HL-60 (cell line): ENCODE results near the gene CPSF3.

Experiments used
- DNase-seq, 2 experiments: peaks; one replicate each; pipeline ENCODE4 v3.0.0-alpha.2; 2010 to 2020; ENCODE audit warnings: low read depth in 1 of 2, low spot score in 1 of 2
- H3K27ac ChIP-seq: fragments of 250-450 bp; sonication (Bioruptor Pico); replicated peaks from 2 replicates; pipeline ENCODE4 v1.5.1; 2020; ENCODE audit warnings: mild to moderate bottlenecking, moderate library complexity
- H3K27me3 ChIP-seq: fragments of 250-450 bp; sonication (Bioruptor Pico); 2 replicates; pipeline ENCODE4 v1.5.1; 2021; ENCODE audit warnings: mild to moderate bottlenecking, moderate library complexity; ENCODE audit not compliant: insufficient read depth, poor library complexity, severe bottlenecking
- H3K4me3 ChIP-seq: replicated peaks from 2 replicates; pipeline ENCODE4 v1.5.1; 2011; ENCODE audit warnings: mild to moderate bottlenecking, control low read depth, low read length; ENCODE audit not compliant: insufficient read depth
- CTCF ChIP-seq: IDR thresholded peaks from one replicate; pipeline ENCODE4 v1.5.1; 2011; ENCODE audit warnings: low read length, control low read depth, inconsistent platforms; ENCODE audit not compliant: insufficient read depth
- GABPA ChIP-seq: IDR thresholded peaks from 2 replicates; pipeline ENCODE4 v1.6.1; 2012; ENCODE audit warnings: low read depth
- POLR2AphosphoS5 ChIP-seq: IDR thresholded peaks from 2 replicates; pipeline ENCODE4 v1.6.1; 2012; ENCODE audit warnings: low read depth
- REST ChIP-seq: IDR thresholded peaks from 2 replicates; pipeline ENCODE4 v1.6.1; 2012; ENCODE audit warnings: low read depth; ENCODE audit not compliant: insufficient replicate concordance
- SPI1 ChIP-seq: IDR thresholded peaks from 2 replicates; pipeline ENCODE4 v1.6.1; 2012; ENCODE audit warnings: low read depth, mild to moderate bottlenecking, borderline replicate concordance

CPSF3 gene

GRCh38 chr2:9443526-9443925 lies 20.1 kb downstream of the CPSF3 start:
- Histone ChIP-seq H3K27ac (no peak overlapping the region), H3K27me3 (no peaks in the 10 kb centered on the region), H3K4me3 (no peak overlapping the region)
- DNase-seq = no peak
- no peak for TF ChIP-seq CTCF
- TF ChIP-seq SPI1 = no peak
- TF ChIP-seq REST = no peak

- no peak for TF ChIP-seq REST
- TF ChIP-seq CTCF = no peak
- TF ChIP-seq SPI1 = no peak
- no peak for TF ChIP-seq GABPA
- no peak for TF ChIP-seq POLR2AphosphoS5
- no peak overlapping the region for H3K4me3 ChIP-seq
- no peaks in the 10 kb centered on the region for H3K27me3 ChIP-seq
- no peak overlapping the region for H3K27ac ChIP-seq
- no peak for DNase-seq
Measured at GRCh38 chr2:9445089-9445488, 21.6 kb downstream of the CPSF3 start.

GRCh38 chr2:9451231-9451630 lies 27.8 kb downstream of the CPSF3 start:
- Histone ChIP-seq H3K4me3 (no peak overlapping the region), H3K27me3 (no peaks in the 10 kb centered on the region), H3K27ac (no peak overlapping the region)
- no peak for TF ChIP-seq SPI1
- TF ChIP-seq POLR2AphosphoS5 = no peak
- TF ChIP-seq GABPA = no peak
- no peak for TF ChIP-seq CTCF
- TF ChIP-seq REST = no peak
- no peak for DNase-seq
